ENCODE measurements around the gene OR51D1.

The OR51D1 gene

GRCh38 chr11:4636962-4637661 is at the start of gene OR51D1:
OR51D1 (plus strand) TSS chr11:4637477; CDS start chr11:4639791, 2,314 bp downstream.
- DNase-seq (ENCODE audit: insufficient read length, low spot score): no peak
- peak; percentile 86 for TF ChIP-seq CTCF (IDR thresholded peaks at IDR 0.05; ENCODE audit: insufficient read depth, missing control alignments)
- FAIRE-seq: no peak

- FAIRE-seq: no peak
Observed at GRCh38 chr11:4589017-4589416, 48.3 kb upstream of the OR51D1 start.

GRCh38 chr11:4593739-4594138 is 43.5 kb upstream of the OR51D1 start, which contains the start of gene OR52I1:
OR52I1 (plus strand) TSS chr11:4594039; CDS start chr11:4594039, 0 bp downstream.
- no peak for FAIRE-seq
- no peak for TF ChIP-seq CTCF (IDR thresholded peaks at IDR 0.05; ENCODE audit: insufficient read depth, missing control alignments)
- DNase-seq (ENCODE audit: insufficient read length, low spot score): no peak

More at GRCh38 chr11:4589017-4589416, 48.3 kb upstream of the OR51D1 start:
- no peak for DNase-seq (ENCODE audit: insufficient read length, low spot score)
- TF ChIP-seq CTCF (IDR thresholded peaks at IDR 0.05; ENCODE audit: insufficient read depth, missing control alignments): no peak

- FAIRE-seq: no peak
- no peak for TF ChIP-seq CTCF (IDR thresholded peaks at IDR 0.05; ENCODE audit: insufficient read depth, missing control alignments)
- DNase-seq (ENCODE audit: insufficient read length, low spot score): no peak
Observed at GRCh38 chr11:4605057-4605456, 32.2 kb upstream of the OR51D1 start.

GRCh38 chr11:4606231-4607015 is 30.9 kb upstream of the OR51D1 start:
- FAIRE-seq (no peak), DNase-seq (ENCODE audit: insufficient read length, low spot score) (no peak)
- TF ChIP-seq CTCF (IDR thresholded peaks at IDR 0.05; ENCODE audit: insufficient read depth, missing control alignments): no peak

- no peak for FAIRE-seq
- no peak for TF ChIP-seq CTCF (IDR thresholded peaks at IDR 0.05; ENCODE audit: insufficient read depth, missing control alignments)
- no peak for DNase-seq (ENCODE audit: insufficient read length, low spot score)
Observed at GRCh38 chr11:4607096-4607495, 30.2 kb upstream of the OR51D1 start.

Data from D721Med (cell line).